ENCODE data around the gene SELENOO.

GRCh38 chr22:50196256-50196655 is 4.6 kb upstream of the SELENOO start:
- TF ChIP-seq CTCF (conservative IDR thresholded peaks at IDR 0.05), result no peak
- TF ChIP-seq EZH2 (IDR thresholded peaks at IDR 0.05; ENCODE audit: low read depth), result no peak

Data from PC-9 (cell line).